Heart right ventricle (tissue), 16 donors: ENCODE data around the gene BET1L. TPM values are rescaled to one million over a fixed set of nuclear protein-coding genes. Genes with fewer than 3 reads are reported as not detected.

ENCODE experiments used
- ATAC-seq, 8 donors: fragments of 200-7000 bp; cut with Tn5 transposase; one replicate each; pipeline ENCODE4 v1.9.1; 2020; ENCODE audit warnings: mild to moderate bottlenecking in 8 of 8, moderate library complexity in 8 of 8, moderate number of reproducible peaks in 1 of 8
- DNase-seq, 2 donors: peaks; one replicate each; pipeline ENCODE4 v3.0.0-alpha.2; 2020
- H3K27ac ChIP-seq, 10 donors: fragments of 200-600 bp; sonication (generic) in 2 of 10; one replicate each; pipeline versions ENCODE4 v1.5.0 to v1.8.0; 2020 to 2022; ENCODE audit warnings: mild to moderate bottlenecking in 3 of 10
- H3K27me3 ChIP-seq, 7 donors: fragments of 200-600 bp; one replicate each; pipeline ENCODE4 v1.8.0; 2021 to 2022; ENCODE audit warnings: mild to moderate bottlenecking in 2 of 7
- H3K36me3 ChIP-seq, 9 donors: fragments of 200-600 bp; sonication (generic) in 1 of 9; one replicate each; pipeline versions ENCODE4 v1.5.0 to v1.8.0; 2020 to 2022; ENCODE audit warnings: mild to moderate bottlenecking in 2 of 9
- H3K4me1 ChIP-seq, 9 donors: fragments of 200-600 bp; sonication (generic) in 1 of 9; one replicate each; pipeline versions ENCODE4 v1.5.0 to v1.8.0; 2020 to 2022; ENCODE audit warnings: mild to moderate bottlenecking in 4 of 9
- H3K4me3 ChIP-seq, 10 donors: fragments of 200-600 bp; sonication (generic) in 2 of 10; one replicate each; pipeline versions ENCODE4 v1.5.0 to v1.8.0; 2020 to 2022; ENCODE audit warnings: mild to moderate bottlenecking in 7 of 10, moderate library complexity in 2 of 10
- H3K9me3 ChIP-seq, 11 donors: fragments of 200-600 bp in 10 of 11; sonication (generic) in 2 of 11; one replicate each; pipeline versions ENCODE4 v1.5.0 to v1.8.0; 2013 to 2022; ENCODE audit warnings: mild to moderate bottlenecking in 2 of 11, control low read depth in 1 of 11, moderate library complexity in 1 of 11
- WGBS, 2 donors: extraction: QIAGEN DNeasy Blood & Tissue Kit; methylation state at CpG; one replicate each; pipeline ENCODE4 v1.1.7; 2013; ENCODE audit warnings: inconsistent platforms in 1 of 2; 5-methylcytosine and 5-hydroxymethylcytosine counted together
- intact Hi-C, 10 donors: fragments of 100-400 bp; cut with DNase I; formaldehyde crosslinking; loops; one replicate each; pipeline versions ENCODE4 v1.11.1 to v1.14.2; 2022
- polyA plus RNA-seq, 2 donors: library from polyadenylated mRNA; stranded (reverse); fragments of 200-250 nt; gene quantifications; one replicate each; pipeline ENCODE4 v1.2.3, GENCODE V29; 2013
- total RNA-seq, 10 donors: library from RNA; stranded (reverse); fragmentation: NEBNext Ultra II Directional in 3 of 10; extraction: Animal tissue kit (Norgen Biotek cat#: 25700) in 3 of 10; gene quantifications; one replicate each; pipeline versions ENCODE4 v1.2.1 to v1.2.4, GENCODE V29; 2021 to 2023
- TF ChIP-seq, protein P1 (sequence below), 9 donors: fragments of 200-600 bp; sonication (generic) in 2 of 9; IDR thresholded peaks; one replicate each; pipeline versions ENCODE4 v1.5.0 to v1.8.0; 2021 to 2022; ENCODE audit warnings: antibody characterized with exemption in 9 of 9, mild to moderate bottlenecking in 5 of 9, moderate library complexity in 1 of 9
- donor health status: Arrhythmogenic right ventricular cardiomyopathy.
- donor health status: ischemic (EF 13 %, LVEDD 7.1; RV severe dilation, severe dysfunction).
- donor health status: healthy with polysubstance abuse.
- donor health status: DM: no; HTN: yes; CAD: no.
- donor health status: DM: no; HTN: no; CAD: no.
- donor health status: ischemic (EF 25% LVEDD 6.9; RV normal size, moderate dysfunction).
- donor health status: ischemic (EF 25% LVEDD 5.7; RV mildly dilated, moderate dysfunction).
- donor health status: healthy.
- donor health status: DM: yes; HTN: yes; CAD: no.
- donor health status: Ischemic cardiomyopathy.
- donor health status: ischemic (EF 35%, LVEDD 5.7; RV mildly dilated, moderate dysfunction).
- donor health status: nonischemic (EF 11% LVEDD 7.7; RV severe dilation, severe dysfunction).
- donor health status: DM: yes; HTN: yes; CAD: no.
- donor health status: PGD.
- donor health status: ischemic (EF 29% LVEDD 5.4; RV normal size, mild dysfunction).
- donor health status: nonischemic (EF 23%, LVEDD 6.1; RV moderate dilation, normal function).

BET1L gene
- total and polyA plus RNA-seq, 12 donors: 12.4 to 32.0 (median 20.7) TPM

DNA sequence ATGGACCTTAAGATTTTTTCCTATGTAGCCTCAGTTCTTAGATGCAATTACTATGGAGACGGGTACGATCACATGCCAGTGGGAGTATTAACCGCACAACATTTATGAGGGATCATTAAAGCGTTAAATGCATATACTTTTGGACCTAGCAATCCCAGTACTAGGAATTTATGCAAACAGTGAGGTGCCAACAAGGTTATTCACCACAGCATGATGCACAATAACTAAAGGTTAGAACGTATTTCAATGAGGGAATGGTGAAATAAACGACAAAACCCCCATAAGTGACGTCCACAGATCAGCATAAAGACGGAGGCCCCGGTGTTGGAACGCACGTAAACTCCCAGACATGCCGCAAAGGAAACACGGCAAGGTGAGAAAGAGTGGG is 28.4 kb upstream of the BET1L start:
- intact Hi-C loops: loop anchor here in 1 of 10 donors (5.0 kb wide), 1 partner anchor 272 kb away; the partner anchor contains the start of gene RNH1
- Histone ChIP-seq H3K9me3 (no peaks in the 10 kb centered on the region), H3K27me3 (no peaks in the 10 kb centered on the region), H3K27ac (peak overlapping the region; percentile 86 to 98 (median 94)), H3K4me1 (peaks cover 0 to 33% (median 25%) of the 10 kb centered on the region in 9 donors), H3K4me3 (peak overlapping the region; percentile 76 to 98 (median 90)), H3K36me3 (peaks cover 0 to 41% (median 4%) of the 10 kb centered on the region in 9 donors)
- DNase-seq (no peak), ATAC-seq (peak in 5 of 8 donors; percentile 1 to 4 (median 1))
- WGBS, 2 donors: 2 to 4% methylated on average over 13 of the region's 13 CpGs
- TF ChIP-seq, protein P1, sequence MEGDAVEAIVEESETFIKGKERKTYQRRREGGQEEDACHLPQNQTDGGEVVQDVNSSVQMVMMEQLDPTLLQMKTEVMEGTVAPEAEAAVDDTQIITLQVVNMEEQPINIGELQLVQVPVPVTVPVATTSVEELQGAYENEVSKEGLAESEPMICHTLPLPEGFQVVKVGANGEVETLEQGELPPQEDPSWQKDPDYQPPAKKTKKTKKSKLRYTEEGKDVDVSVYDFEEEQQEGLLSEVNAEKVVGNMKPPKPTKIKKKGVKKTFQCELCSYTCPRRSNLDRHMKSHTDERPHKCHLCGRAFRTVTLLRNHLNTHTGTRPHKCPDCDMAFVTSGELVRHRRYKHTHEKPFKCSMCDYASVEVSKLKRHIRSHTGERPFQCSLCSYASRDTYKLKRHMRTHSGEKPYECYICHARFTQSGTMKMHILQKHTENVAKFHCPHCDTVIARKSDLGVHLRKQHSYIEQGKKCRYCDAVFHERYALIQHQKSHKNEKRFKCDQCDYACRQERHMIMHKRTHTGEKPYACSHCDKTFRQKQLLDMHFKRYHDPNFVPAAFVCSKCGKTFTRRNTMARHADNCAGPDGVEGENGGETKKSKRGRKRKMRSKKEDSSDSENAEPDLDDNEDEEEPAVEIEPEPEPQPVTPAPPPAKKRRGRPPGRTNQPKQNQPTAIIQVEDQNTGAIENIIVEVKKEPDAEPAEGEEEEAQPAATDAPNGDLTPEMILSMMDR (IDR thresholded peaks at IDR 0.05): no peak

GRCh38 chr11:235180-235579 is 28.0 kb upstream of the BET1L start:
- 85 to 87% methylated on average over 8 of the region's 8 CpGs for WGBS, 2 donors
- intact Hi-C loops: loop anchor here in 1 of 10 donors (5.0 kb wide), 1 partner anchor 272 kb away; the partner anchor contains the start of gene RNH1
- DNase-seq (no peak), ATAC-seq (no peak)
- Histone ChIP-seq H3K4me3 (peak overlapping the region; percentile 76 to 98 (median 90)), H3K27ac (peak overlapping the region in 6 of 10 donors; percentile 89 to 98 (median 94)), H3K4me1 (peaks cover 0 to 33% (median 25%) of the 10 kb centered on the region in 9 donors), H3K36me3 (peaks cover 0 to 38% (median 0%) of the 10 kb centered on the region in 9 donors), H3K27me3 (no peaks in the 10 kb centered on the region), H3K9me3 (no peaks in the 10 kb centered on the region)
- TF ChIP-seq, protein P1 (IDR thresholded peaks at IDR 0.05): no peak

GRCh38 chr11:232783-233565 is 25.8 kb upstream of the BET1L start:
- Histone ChIP-seq H3K27ac (no peak overlapping the region), H3K4me1 (peaks cover 0 to 24% (median 17%) of the 10 kb centered on the region in 9 donors), H3K36me3 (peaks cover 0 to 35% (median 3%) of the 10 kb centered on the region in 9 donors), H3K4me3 (no peak overlapping the region), H3K9me3 (no peaks in the 10 kb centered on the region), H3K27me3 (no peaks in the 10 kb centered on the region)
- intact Hi-C loops: no loop called here
- ATAC-seq: no peak
- DNase-seq: no peak
- WGBS, 2 donors: 91 to 92% methylated on average over 20 of the region's 20 CpGs
- TF ChIP-seq, protein P1 (IDR thresholded peaks at IDR 0.05): no peak

DNA sequence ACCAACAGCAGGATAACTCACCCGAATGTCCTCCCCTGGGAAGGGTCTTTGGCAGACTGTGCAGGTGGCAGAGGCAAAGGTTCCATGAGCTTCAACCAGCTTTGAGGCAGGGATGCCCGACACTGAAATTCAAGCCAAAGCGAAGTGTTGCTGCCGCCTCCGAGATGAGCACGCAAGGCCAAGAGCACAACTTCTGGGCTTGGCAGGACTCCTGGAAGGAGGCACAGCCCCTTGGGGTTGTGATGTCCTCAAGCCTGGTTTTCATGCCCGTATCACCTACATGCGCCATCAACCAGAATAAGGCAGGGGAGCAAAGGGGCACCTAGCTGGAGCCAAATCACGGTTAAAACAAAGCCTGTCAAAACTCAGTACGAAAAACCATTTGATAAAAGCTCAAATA is 23.2 kb upstream of the BET1L start:
- H3K9me3 ChIP-seq: no peaks in the 10 kb centered on the region
- intact Hi-C loops: no loop called here
- peaks cover 0 to 36% (median 3%) of the 10 kb centered on the region in 9 donors for H3K36me3 ChIP-seq
- H3K27me3 ChIP-seq: no peaks in the 10 kb centered on the region
- peaks cover 0 to 13% (median 6%) of the 10 kb centered on the region in 9 donors for H3K4me1 ChIP-seq
- TF ChIP-seq, protein P1 (IDR thresholded peaks at IDR 0.05): no peak
- WGBS, 2 donors: 94 to 95% methylated on average over 10 of the region's 10 CpGs
- no peak overlapping the region for H3K27ac ChIP-seq
- DNase-seq (no peak), ATAC-seq (no peak)
- H3K4me3 ChIP-seq: no peak overlapping the region
